HG03342 (cell line): ENCODE data around the gene UPF1.

Experiments
- ATAC-seq: cut with Tn5 transposase; IDR thresholded peaks from one replicate; pipeline ENCODE4 v1.9.1; 2021; ENCODE audit warnings: mild to moderate bottlenecking, moderate library complexity; ENCODE audit not compliant: unreplicated experiment

UPF1 gene

GRCh38 chr19:18853755-18854427, 22.1 kb downstream of the UPF1 start:
- no peak for ATAC-seq

GRCh38 chr19:18854982-18855381, 23.2 kb downstream of the UPF1 start:
- ATAC-seq = no peak

- ATAC-seq = no peak
Observed at GRCh38 chr19:18855647-18856384, 24.1 kb downstream of the UPF1 start.

GRCh38 chr19:18856385-18857126, 24.8 kb downstream of the UPF1 start:
- ATAC-seq = no peak

GRCh38 chr19:18857223-18857622, 25.5 kb downstream of the UPF1 start:
- ATAC-seq = no peak

GRCh38 chr19:18858906-18859646, 27.3 kb downstream of the UPF1 start:
- ATAC-seq = no peak

- no peak for ATAC-seq
Observed at GRCh38 chr19:18859676-18860301, 28.0 kb downstream of the UPF1 start.

GRCh38 chr19:18860302-18860700, 28.5 kb downstream of the UPF1 start:
- no peak for ATAC-seq

- ATAC-seq = no peak
Observed at GRCh38 chr19:18860725-18861124, 29.0 kb downstream of the UPF1 start.

- ATAC-seq = no peak
Observed at GRCh38 chr19:18861235-18861634, 29.5 kb downstream of the UPF1 start.

GRCh38 chr19:18861917-18862316, 30.2 kb downstream of the UPF1 start:
- no peak for ATAC-seq

- ATAC-seq = no peak
Observed at GRCh38 chr19:18862976-18863842, 31.4 kb downstream of the UPF1 start.

- no peak for ATAC-seq
Observed at GRCh38 chr19:18863843-18864362, 32.1 kb downstream of the UPF1 start.

- no peak for ATAC-seq
Observed at GRCh38 chr19:18865106-18865972, 33.6 kb downstream of the UPF1 start.

- ATAC-seq = no peak
Observed at GRCh38 chr19:18865973-18866799, 34.4 kb downstream of the UPF1 start.

- ATAC-seq = no peak
Observed at GRCh38 chr19:18866800-18867123, 35.0 kb downstream of the UPF1 start.

GRCh38 chr19:18867199-18867598, 35.4 kb downstream of the UPF1 start:
- ATAC-seq = no peak

- ATAC-seq = no peak
Observed at GRCh38 chr19:18867751-18868150, 36.0 kb downstream of the UPF1 start.
